ENCODE results near the gene TADA1.

DNA sequence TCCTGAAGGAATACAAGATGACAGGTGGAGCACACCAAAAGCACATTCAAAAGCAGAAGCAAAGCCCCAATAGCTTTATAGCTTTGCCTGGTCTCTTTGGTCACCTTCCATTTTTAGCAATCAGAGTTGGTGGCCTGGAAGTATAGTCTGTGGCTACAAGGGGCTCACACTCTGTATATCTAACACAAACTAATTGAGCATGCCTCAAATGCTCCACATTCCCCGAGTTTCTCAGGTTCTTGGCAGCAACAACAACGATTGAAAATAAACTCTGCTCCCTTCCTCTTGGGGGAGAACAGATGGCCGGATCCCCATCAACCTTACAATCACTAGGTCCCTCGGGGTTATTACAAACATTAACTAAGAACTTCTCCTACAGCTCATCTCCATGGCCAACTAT, 24.9 kb upstream of the TADA1 start:
- TF ChIP-seq CTCF (IDR thresholded peaks at IDR 0.05) (no peak), POLR2A (IDR thresholded peaks at IDR 0.05) (no peak)
